T-helper 2 cell (primary cell): ENCODE results near the gene EMC1.
A peak's percentile ranks its signal among the peaks of the same experiment; 100 is the strongest.
"Not testable (repeated sequence)": the region's sequence is repeated elsewhere in the genome, so short reads cannot be mapped to it uniquely, and the experiment has no call there.

Source experiments
- DNase-seq, 5 experiments: peaks; one replicate each; pipeline versions ENCODE4 v3.0.0 to v3.0.0-alpha.2; 2012 to 2022

Gene EMC1

GRCh38 chr1:19260211-19261138 lies 9.2 kb upstream of the EMC1 start:
- no peak for DNase-seq

- no peak for DNase-seq
These were observed 7.0 kb upstream of the EMC1 start for GRCh38 chr1:19258353-19258752.

GRCh38 chr1:19257178-19257914 lies 6.0 kb upstream of the EMC1 start:
- no peak for DNase-seq

GRCh38 chr1:19256301-19256700 lies 5.0 kb upstream of the EMC1 start:
- not testable (repeated sequence) for DNase-seq

- no peak for DNase-seq
These were observed 4.0 kb upstream of the EMC1 start for GRCh38 chr1:19255288-19255687.

- no peak for DNase-seq
These were observed 3.1 kb upstream of the EMC1 start for GRCh38 chr1:19254416-19254815.

GRCh38 chr1:19250629-19251304 lies 557 bp downstream of the EMC1 start:
- DNase-seq: no peak

- peak; percentile 25 to 69 (median 54) for DNase-seq
These were observed 10.4 kb downstream of the EMC1 start for GRCh38 chr1:19240673-19241538.

- DNase-seq: no peak
These were observed 11.4 kb downstream of the EMC1 start for GRCh38 chr1:19239876-19240275.

- DNase-seq: no peak
These were observed 17.1 kb downstream of the EMC1 start for GRCh38 chr1:19234224-19234623.

GRCh38 chr1:19232524-19232846 lies 18.8 kb downstream of the EMC1 start:
- DNase-seq: no peak

GRCh38 chr1:19231736-19232523 lies 19.4 kb downstream of the EMC1 start:
- not testable (repeated sequence) for DNase-seq

- no peak for DNase-seq
These were observed 21.4 kb downstream of the EMC1 start for GRCh38 chr1:19229828-19230325.

- DNase-seq: no peak
These were observed 22.1 kb downstream of the EMC1 start for GRCh38 chr1:19229229-19229628.

GRCh38 chr1:19222979-19223824 lies 28.1 kb downstream of the EMC1 start:
- DNase-seq: no peak

- DNase-seq: no peak
These were observed 28.8 kb downstream of the EMC1 start for GRCh38 chr1:19222573-19222972.

- no peak for DNase-seq
These were observed 30.3 kb downstream of the EMC1 start for GRCh38 chr1:19220991-19221390.

- no peak for DNase-seq
These were observed 31.1 kb downstream of the EMC1 start for GRCh38 chr1:19220080-19220846.

- no peak for DNase-seq
These were observed 31.9 kb downstream of the EMC1 start for GRCh38 chr1:19219451-19219850.

- not testable (repeated sequence) for DNase-seq
These were observed 34.7 kb downstream of the EMC1 start for GRCh38 chr1:19216585-19216984.
